ENCODE results near the gene ST3GAL2. TPM values are rescaled to one million over a fixed set of nuclear protein-coding genes. Genes with fewer than 3 reads are reported as not detected.

The ST3GAL2 gene
- total and polyA plus RNA-seq, 5 donors from 2014 or later, result 10.5 to 22.1 (median 17.3) TPM

DNA sequence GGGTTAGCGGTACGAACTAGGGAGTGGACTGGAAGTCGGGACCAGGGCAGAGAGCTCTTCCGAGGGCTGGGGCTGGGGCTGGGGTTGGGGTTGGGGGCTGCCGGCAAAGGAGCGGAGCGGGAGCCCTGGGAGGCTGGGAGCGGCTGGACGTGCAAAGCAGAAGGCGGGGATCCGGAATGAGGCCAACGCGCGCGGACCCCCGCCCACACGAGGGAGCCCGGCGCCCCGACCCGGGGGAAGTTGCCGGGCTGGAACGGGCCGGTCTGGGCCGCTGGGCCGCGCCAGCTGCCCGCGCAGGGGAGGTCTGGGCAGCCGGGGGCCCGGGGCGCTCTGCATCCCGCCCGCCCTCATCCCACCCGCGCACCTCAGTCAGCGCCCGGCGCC lies 323 bp downstream of the ST3GAL2 start:
- Mint-ChIP-seq H3K4me1 (peaks cover 4 to 53% (median 32%) of the 10 kb centered on the region in 4 donors), H3K4me3 (peak overlapping the region; percentile 96 to 99 (median 98)), H3K27me3 (peaks cover under 1% of the 10 kb centered on the region), H3K9me3 (peaks cover 0 to 2% (median 0%) of the 10 kb centered on the region in 7 donors), H3K27ac (peak overlapping the region in 2 of 3 donors; percentile 93 to 95), H3K36me3 (peaks cover 8% of the 10 kb centered on the region)
- Histone ChIP-seq H3K36me3 (ENCODE audit: control insufficient read depth, insufficient read depth, low read length) (peaks cover 6% of the 10 kb centered on the region), H3K27me3 (ENCODE audit: control insufficient read depth, insufficient read depth, low read length) (no peaks in the 10 kb centered on the region), H3K27ac (ENCODE audit: insufficient read depth, low read length, poor library complexity, severe bottlenecking) (peak overlapping the region; percentile 57), H3K4me1 (ENCODE audit: control insufficient read depth, insufficient read depth, low read length, poor library complexity, severe bottlenecking) (peaks cover 32% of the 10 kb centered on the region), H3K9me3 (ENCODE audit: control insufficient read depth in 2 of 2, low read length in 2 of 2) (no peaks in the 10 kb centered on the region), H3K4me3 (ENCODE audit: low read depth, low read length) (peak overlapping the region; percentile 89)
- ATAC-seq (ENCODE audit: low read depth in 2 of 2), result no peak
- no peak for DNase-seq

DNA sequence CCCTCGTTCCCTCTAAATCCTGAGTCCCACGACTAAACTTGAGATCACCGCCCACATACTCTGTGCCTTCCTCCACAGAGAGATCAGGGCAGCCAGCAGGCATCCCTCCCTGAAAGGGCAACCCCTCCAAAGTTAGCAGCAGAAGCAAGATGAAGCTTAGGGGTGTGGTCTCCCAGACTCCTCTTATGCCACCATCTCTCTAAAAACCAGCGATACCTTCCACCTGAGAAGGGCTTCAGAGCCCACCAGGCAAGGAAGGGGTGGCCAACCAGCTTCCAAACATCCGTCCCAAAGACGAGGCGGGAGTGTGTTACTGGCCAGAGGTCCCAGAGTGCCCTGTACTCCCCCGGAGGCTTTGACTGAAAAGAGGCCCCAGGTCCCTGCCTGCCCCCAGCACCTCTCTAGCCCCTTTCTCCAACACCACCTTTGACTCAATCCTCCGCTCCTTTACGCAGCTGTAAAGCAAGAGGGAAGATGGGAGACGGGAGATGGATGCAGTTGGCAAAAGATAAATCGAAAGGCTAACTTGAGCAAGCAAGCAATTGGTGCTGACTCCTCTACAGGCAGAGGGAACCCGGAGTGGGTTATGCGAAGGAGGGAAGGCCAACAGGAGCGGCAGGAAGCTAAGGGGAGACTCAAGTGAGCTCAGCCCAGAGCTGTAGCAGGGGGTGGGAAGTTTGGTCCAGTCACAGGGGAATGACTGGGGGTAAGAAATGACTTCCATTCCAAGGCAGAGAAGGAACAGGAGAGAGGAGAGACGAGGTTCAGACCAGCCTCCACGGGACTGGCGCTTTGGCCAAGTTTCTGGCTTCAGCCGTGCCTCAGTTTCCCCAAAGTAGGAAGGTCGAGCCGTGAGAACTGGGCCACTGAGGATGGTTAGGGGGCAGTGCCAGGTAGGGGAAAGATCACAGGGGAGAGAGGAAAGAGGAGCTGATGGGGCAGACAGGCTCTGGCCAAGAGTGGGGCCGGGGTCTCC lies 1.0 kb downstream of the ST3GAL2 start:
- Histone ChIP-seq H3K27ac (ENCODE audit: insufficient read depth, low read length, poor library complexity, severe bottlenecking) (peak overlapping the region; percentile 57), H3K27me3 (ENCODE audit: control insufficient read depth, insufficient read depth, low read length) (no peaks in the 10 kb centered on the region), H3K36me3 (ENCODE audit: control insufficient read depth, insufficient read depth, low read length) (peaks cover 6% of the 10 kb centered on the region), H3K4me1 (ENCODE audit: control insufficient read depth, insufficient read depth, low read length, poor library complexity, severe bottlenecking) (peaks cover 39% of the 10 kb centered on the region), H3K9me3 (ENCODE audit: control insufficient read depth in 2 of 2, low read length in 2 of 2) (no peaks in the 10 kb centered on the region), H3K4me3 (ENCODE audit: low read depth, low read length) (peak overlapping the region; percentile 89)
- peak overlapping the region; percentile 88 to 95 (median 93) for H3K27ac Mint-ChIP-seq
- ATAC-seq (ENCODE audit: low read depth in 2 of 2), result no peak
- H3K27me3 Mint-ChIP-seq, result no peaks in the 10 kb centered on the region
- no peak for DNase-seq
- peak overlapping the region; percentile 96 to 99 (median 98) for H3K4me3 Mint-ChIP-seq
- peaks cover 8% of the 10 kb centered on the region for H3K36me3 Mint-ChIP-seq
- peaks cover 4 to 60% (median 37%) of the 10 kb centered on the region in 4 donors for H3K4me1 Mint-ChIP-seq
- H3K9me3 Mint-ChIP-seq, result peaks cover 0 to 2% (median 0%) of the 10 kb centered on the region in 7 donors

DNA sequence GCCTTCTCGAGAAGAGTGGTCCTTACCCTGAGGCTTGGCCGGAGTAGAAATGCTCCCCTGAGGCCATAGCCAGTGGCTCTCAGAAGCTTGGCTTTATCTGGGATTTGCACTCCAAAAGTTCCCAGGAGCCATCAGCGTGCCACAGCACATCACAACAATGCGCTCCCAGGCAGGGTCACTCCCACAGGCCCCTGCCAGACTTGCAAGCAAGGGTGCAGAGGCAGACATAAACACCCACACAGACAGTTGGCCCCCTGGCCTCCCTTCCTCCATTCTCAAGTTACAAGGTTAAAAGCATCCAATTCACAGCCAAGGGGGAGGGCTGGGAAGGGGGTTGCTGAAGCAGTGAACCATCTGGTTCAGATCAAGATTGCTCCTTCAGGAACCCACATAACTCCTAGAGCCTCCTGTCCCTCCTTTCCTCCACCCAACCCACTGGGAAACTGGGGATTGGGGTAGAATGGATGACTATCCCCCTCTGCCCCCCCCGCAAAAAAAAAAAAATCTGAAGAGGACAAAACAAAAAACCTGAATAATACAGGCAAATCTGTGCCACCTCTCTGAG lies 1.8 kb downstream of the ST3GAL2 start:
- H3K27ac ChIP-seq (ENCODE audit: insufficient read depth, low read length, poor library complexity, severe bottlenecking), result peak overlapping the region; percentile 49
- Mint-ChIP-seq H3K36me3 (peaks cover 8% of the 10 kb centered on the region), H3K4me3 (peak overlapping the region; percentile 96 to 99 (median 98)), H3K27me3 (no peaks in the 10 kb centered on the region), H3K4me1 (peaks cover 4 to 68% (median 41%) of the 10 kb centered on the region in 4 donors), H3K9me3 (peaks cover 0 to 2% (median 0%) of the 10 kb centered on the region in 7 donors), H3K27ac (peak overlapping the region; percentile 80 to 95 (median 93))
- DNase-seq, result no peak
- no peaks in the 10 kb centered on the region for H3K9me3 ChIP-seq (ENCODE audit: control insufficient read depth in 2 of 2, low read length in 2 of 2)
- H3K27me3 ChIP-seq (ENCODE audit: control insufficient read depth, insufficient read depth, low read length), result no peaks in the 10 kb centered on the region
- peaks cover 6% of the 10 kb centered on the region for H3K36me3 ChIP-seq (ENCODE audit: control insufficient read depth, insufficient read depth, low read length)
- H3K4me3 ChIP-seq (ENCODE audit: low read depth, low read length), result peak overlapping the region; percentile 89
- peaks cover 46% of the 10 kb centered on the region for H3K4me1 ChIP-seq (ENCODE audit: control insufficient read depth, insufficient read depth, low read length, poor library complexity, severe bottlenecking)
- no peak for ATAC-seq (ENCODE audit: low read depth in 2 of 2)

DNA sequence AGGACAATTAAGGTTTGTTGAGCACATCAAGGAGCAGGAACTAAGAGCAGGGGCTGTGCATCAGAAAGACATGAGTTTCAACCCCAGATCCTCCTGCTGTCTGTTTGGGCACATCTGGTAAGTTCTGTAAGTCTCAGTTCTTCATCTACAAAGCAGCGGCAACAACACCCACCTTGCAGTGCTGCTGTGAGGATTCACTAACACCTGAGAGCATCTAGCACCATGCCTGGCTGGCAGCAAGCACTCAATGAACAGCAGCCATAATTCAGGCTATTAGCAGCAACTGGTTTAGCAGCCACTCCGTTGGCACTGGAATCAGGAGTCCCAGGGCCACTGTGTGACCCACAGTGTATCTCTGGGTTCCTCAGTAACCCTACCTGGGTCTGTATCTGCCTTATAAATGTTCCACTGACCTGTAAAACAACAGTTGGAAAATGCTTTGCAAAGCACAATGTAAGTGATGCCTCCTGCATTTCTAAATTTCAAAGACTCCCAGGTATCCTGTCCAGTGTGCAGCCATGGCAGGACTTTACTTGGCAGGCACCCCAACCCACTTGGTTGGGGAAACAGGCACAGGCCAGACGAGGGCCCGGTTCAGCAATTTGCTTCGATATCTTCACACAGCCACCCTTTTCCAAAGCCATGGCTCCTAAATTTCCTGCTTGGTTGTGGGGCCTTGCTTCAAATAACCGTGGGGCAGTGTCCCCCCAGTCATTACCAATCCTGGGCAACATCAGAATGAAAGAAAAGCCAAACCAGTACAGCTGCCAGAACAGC lies 4.2 kb downstream of the ST3GAL2 start:
- Mint-ChIP-seq H3K4me3 (peak overlapping the region in 3 of 4 donors; percentile 11 to 71 (median 11)), H3K36me3 (peaks cover 8% of the 10 kb centered on the region), H3K27me3 (no peaks in the 10 kb centered on the region), H3K27ac (peak overlapping the region in 2 of 3 donors; percentile 35 to 71), H3K4me1 (peaks cover 4 to 87% (median 57%) of the 10 kb centered on the region in 4 donors), H3K9me3 (peaks cover 0 to 2% (median 0%) of the 10 kb centered on the region in 7 donors)
- H3K36me3 ChIP-seq (ENCODE audit: control insufficient read depth, insufficient read depth, low read length), result peaks cover 6% of the 10 kb centered on the region
- ATAC-seq (ENCODE audit: low read depth in 2 of 2), result no peak
- no peak overlapping the region for H3K27ac ChIP-seq (ENCODE audit: insufficient read depth, low read length, poor library complexity, severe bottlenecking)
- peaks cover 62% of the 10 kb centered on the region for H3K4me1 ChIP-seq (ENCODE audit: control insufficient read depth, insufficient read depth, low read length, poor library complexity, severe bottlenecking)
- H3K9me3 ChIP-seq (ENCODE audit: control insufficient read depth in 2 of 2, low read length in 2 of 2), result no peaks in the 10 kb centered on the region
- no peak for DNase-seq
- H3K27me3 ChIP-seq (ENCODE audit: control insufficient read depth, insufficient read depth, low read length), result no peaks in the 10 kb centered on the region
- no peak overlapping the region for H3K4me3 ChIP-seq (ENCODE audit: low read depth, low read length)

DNA sequence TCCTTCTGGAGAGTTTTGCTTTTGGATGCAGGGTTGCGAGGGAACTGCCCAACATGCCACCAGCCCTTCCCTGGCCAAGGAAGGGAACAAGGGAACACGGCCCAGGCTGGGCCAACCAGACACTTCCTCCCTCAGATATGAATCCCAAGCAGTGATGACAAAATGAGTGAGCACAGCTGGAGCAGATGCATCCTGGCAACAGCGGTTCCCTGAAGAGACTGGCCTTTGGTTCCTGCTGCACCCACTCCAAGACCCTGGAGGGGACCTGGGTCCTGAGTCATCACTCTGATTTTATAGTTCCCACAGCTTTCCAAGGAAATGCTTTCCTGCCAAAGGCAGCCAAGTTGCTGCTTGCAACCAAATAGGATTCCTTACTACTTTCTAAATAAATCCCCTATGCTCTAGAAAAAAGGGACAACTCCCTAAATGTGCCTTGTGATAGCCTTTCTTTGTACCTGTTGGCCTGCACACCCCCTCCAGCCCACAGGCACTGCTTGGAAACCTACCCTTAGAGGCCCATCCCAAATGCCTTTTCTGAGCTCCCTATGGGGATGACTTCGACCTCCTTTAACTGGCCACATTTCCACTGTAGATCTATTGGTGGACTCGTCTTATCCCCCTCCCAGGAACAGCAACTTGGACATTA lies 5.3 kb downstream of the ST3GAL2 start:
- no peak overlapping the region for H3K27ac ChIP-seq (ENCODE audit: insufficient read depth, low read length, poor library complexity, severe bottlenecking)
- H3K9me3 ChIP-seq (ENCODE audit: control insufficient read depth in 2 of 2, low read length in 2 of 2), result no peaks in the 10 kb centered on the region
- DNase-seq (no peak), ATAC-seq (ENCODE audit: low read depth in 2 of 2) (no peak)
- H3K36me3 ChIP-seq (ENCODE audit: control insufficient read depth, insufficient read depth, low read length), result peaks cover 6% of the 10 kb centered on the region
- peak overlapping the region; percentile 54 to 91 (median 84) for H3K27ac Mint-ChIP-seq
- H3K36me3 Mint-ChIP-seq, result peaks cover 8% of the 10 kb centered on the region
- H3K4me3 ChIP-seq (ENCODE audit: low read depth, low read length), result no peak overlapping the region
- H3K4me3 Mint-ChIP-seq, result peak overlapping the region in 3 of 4 donors; percentile 43 to 71 (median 49)
- H3K27me3 ChIP-seq (ENCODE audit: control insufficient read depth, insufficient read depth, low read length), result no peaks in the 10 kb centered on the region
- peaks cover 0 to 2% (median 0%) of the 10 kb centered on the region in 7 donors for H3K9me3 Mint-ChIP-seq
- peaks cover 4 to 89% (median 61%) of the 10 kb centered on the region in 4 donors for H3K4me1 Mint-ChIP-seq
- H3K4me1 ChIP-seq (ENCODE audit: control insufficient read depth, insufficient read depth, low read length, poor library complexity, severe bottlenecking), result peaks cover 64% of the 10 kb centered on the region
- no peaks in the 10 kb centered on the region for H3K27me3 Mint-ChIP-seq

DNA sequence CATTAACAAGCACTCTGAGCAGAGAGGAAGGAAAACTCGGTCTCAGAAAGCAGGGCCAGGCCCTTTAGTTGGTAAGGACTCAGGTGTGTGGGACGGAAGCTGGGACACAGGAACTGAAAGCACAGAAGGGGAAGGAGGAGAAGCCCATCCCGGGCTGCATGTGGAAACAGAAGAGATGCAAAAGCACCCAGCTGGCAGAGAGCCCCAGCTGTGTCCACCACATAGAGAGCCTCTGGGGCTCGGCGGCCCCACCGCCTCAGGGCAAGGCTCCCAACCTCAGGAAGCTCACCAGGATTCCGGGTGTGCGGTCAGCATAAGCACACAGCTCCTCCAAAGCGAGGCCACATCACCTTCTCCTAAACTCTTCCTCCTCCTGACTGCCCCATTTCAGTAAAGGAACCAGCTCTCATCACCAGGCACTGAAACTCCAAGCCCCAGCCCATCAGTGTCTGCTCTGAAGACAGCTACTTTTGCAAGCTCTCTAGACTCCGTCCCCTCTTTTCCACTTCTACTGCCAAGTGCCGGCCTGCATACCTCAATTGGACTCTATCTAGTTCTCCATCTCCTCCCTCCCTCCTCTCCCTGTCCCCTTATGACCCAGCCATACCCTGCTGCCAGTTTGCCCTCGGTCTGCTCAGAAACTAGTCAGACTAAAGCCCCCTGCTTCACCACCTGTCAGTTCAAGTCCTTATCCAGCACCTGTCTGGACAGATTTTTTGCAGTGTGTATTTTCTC lies 6.0 kb downstream of the ST3GAL2 start:
- H3K27ac ChIP-seq (ENCODE audit: insufficient read depth, low read length, poor library complexity, severe bottlenecking), result no peak overlapping the region
- no peaks in the 10 kb centered on the region for H3K9me3 Mint-ChIP-seq
- H3K4me1 ChIP-seq (ENCODE audit: control insufficient read depth, insufficient read depth, low read length, poor library complexity, severe bottlenecking), result peaks cover 65% of the 10 kb centered on the region
- H3K4me1 Mint-ChIP-seq, result peaks cover 4 to 91% (median 62%) of the 10 kb centered on the region in 4 donors
- peaks cover 6% of the 10 kb centered on the region for H3K36me3 ChIP-seq (ENCODE audit: control insufficient read depth, insufficient read depth, low read length)
- H3K4me3 Mint-ChIP-seq, result peak overlapping the region in 3 of 4 donors; percentile 11 to 47 (median 28)
- no peak for ATAC-seq (ENCODE audit: low read depth in 2 of 2)
- peaks cover 8% of the 10 kb centered on the region for H3K36me3 Mint-ChIP-seq
- no peaks in the 10 kb centered on the region for H3K27me3 Mint-ChIP-seq
- peak overlapping the region; percentile 54 to 94 (median 84) for H3K27ac Mint-ChIP-seq
- H3K27me3 ChIP-seq (ENCODE audit: control insufficient read depth, insufficient read depth, low read length), result no peaks in the 10 kb centered on the region
- DNase-seq, result no peak
- no peak overlapping the region for H3K4me3 ChIP-seq (ENCODE audit: low read depth, low read length)
- no peaks in the 10 kb centered on the region for H3K9me3 ChIP-seq (ENCODE audit: control insufficient read depth in 2 of 2, low read length in 2 of 2)
